T-helper 2 cell treated with Interferon-gamma antibody and Interleukin-4, amounts not matched to agents 5 μg/mL and 100 μg/mL, for 36 hours (primary cell): ENCODE measurements around the gene PC.

ENCODE experiments used
- DNase-seq: peaks from one replicate; pipeline ENCODE4 v3.0.0; 2021; ENCODE audit warnings: low spot score
- H3K27ac Mint-ChIP-seq: one replicate; pipeline ENCODE4 v1.8.0; 2021; ENCODE audit warnings: mild to moderate bottlenecking, mixed read lengths
- H3K27me3 Mint-ChIP-seq: one replicate; pipeline ENCODE4 v1.8.0; 2021; ENCODE audit warnings: low read depth, mixed read lengths
- H3K36me3 Mint-ChIP-seq: one replicate; pipeline ENCODE4 v1.8.0; 2021; ENCODE audit warnings: low read depth, mixed read lengths
- H3K4me1 Mint-ChIP-seq: one replicate; pipeline ENCODE4 v1.8.0; 2021; ENCODE audit warnings: low read depth, mixed read lengths
- H3K4me3 Mint-ChIP-seq: one replicate; pipeline ENCODE4 v1.8.0; 2022; ENCODE audit warnings: mild to moderate bottlenecking, moderate library complexity, mixed read lengths
- H3K9me3 Mint-ChIP-seq: one replicate; pipeline ENCODE4 v1.8.0; 2021; ENCODE audit warnings: mixed read lengths

The PC gene

GRCh38 chr11:66861774-66862558 lies 96.2 kb downstream of the PC start:
- no peak overlapping the region for H3K4me3 Mint-ChIP-seq
- H3K36me3 Mint-ChIP-seq, result no peaks in the 10 kb centered on the region
- H3K4me1 Mint-ChIP-seq, result no peaks in the 10 kb centered on the region
- H3K9me3 Mint-ChIP-seq, result no peaks in the 10 kb centered on the region
- no peak overlapping the region for H3K27ac Mint-ChIP-seq
- DNase-seq, result no peak
- no peaks in the 10 kb centered on the region for H3K27me3 Mint-ChIP-seq

GRCh38 chr11:66861038-66861773 lies 97.0 kb downstream of the PC start:
- Mint-ChIP-seq H3K36me3 (no peaks in the 10 kb centered on the region), H3K4me1 (no peaks in the 10 kb centered on the region), H3K27me3 (no peaks in the 10 kb centered on the region), H3K27ac (no peak overlapping the region), H3K4me3 (no peak overlapping the region), H3K9me3 (no peaks in the 10 kb centered on the region)
- no peak for DNase-seq

- H3K4me1 Mint-ChIP-seq, result peaks cover 3% of the 10 kb centered on the region
- no peaks in the 10 kb centered on the region for H3K36me3 Mint-ChIP-seq
- DNase-seq, result no peak
- no peak overlapping the region for H3K4me3 Mint-ChIP-seq
- no peaks in the 10 kb centered on the region for H3K9me3 Mint-ChIP-seq
- no peak overlapping the region for H3K27ac Mint-ChIP-seq
- H3K27me3 Mint-ChIP-seq, result no peaks in the 10 kb centered on the region
Observed at GRCh38 chr11:66860449-66860831, 97.7 kb downstream of the PC start.

GRCh38 chr11:66859686-66860448 lies 98.3 kb downstream of the PC start:
- DNase-seq, result no peak
- H3K27ac Mint-ChIP-seq, result no peak overlapping the region
- no peaks in the 10 kb centered on the region for H3K36me3 Mint-ChIP-seq
- no peaks in the 10 kb centered on the region for H3K9me3 Mint-ChIP-seq
- no peaks in the 10 kb centered on the region for H3K27me3 Mint-ChIP-seq
- peaks cover 3% of the 10 kb centered on the region for H3K4me1 Mint-ChIP-seq
- H3K4me3 Mint-ChIP-seq, result no peak overlapping the region

GRCh38 chr11:66858939-66859685 lies 99.1 kb downstream of the PC start:
- Mint-ChIP-seq H3K9me3 (no peaks in the 10 kb centered on the region), H3K4me3 (peak overlapping the region; percentile 21), H3K27me3 (no peaks in the 10 kb centered on the region), H3K27ac (peak overlapping the region; percentile 20), H3K4me1 (peaks cover 3% of the 10 kb centered on the region), H3K36me3 (no peaks in the 10 kb centered on the region)
- no peak for DNase-seq

- H3K4me1 Mint-ChIP-seq, result peaks cover 3% of the 10 kb centered on the region
- H3K4me3 Mint-ChIP-seq, result peak overlapping the region; percentile 79
- H3K36me3 Mint-ChIP-seq, result no peaks in the 10 kb centered on the region
- H3K9me3 Mint-ChIP-seq, result no peaks in the 10 kb centered on the region
- peak overlapping the region; percentile 57 for H3K27ac Mint-ChIP-seq
- no peak for DNase-seq
- no peaks in the 10 kb centered on the region for H3K27me3 Mint-ChIP-seq
Observed at GRCh38 chr11:66858186-66858938, 99.8 kb downstream of the PC start.

GRCh38 chr11:66857927-66858185 lies 100.3 kb downstream of the PC start:
- H3K4me3 Mint-ChIP-seq, result peak overlapping the region; percentile 79
- no peaks in the 10 kb centered on the region for H3K27me3 Mint-ChIP-seq
- H3K27ac Mint-ChIP-seq, result peak overlapping the region; percentile 57
- no peaks in the 10 kb centered on the region for H3K9me3 Mint-ChIP-seq
- no peaks in the 10 kb centered on the region for H3K36me3 Mint-ChIP-seq
- DNase-seq, result no peak
- peaks cover 3% of the 10 kb centered on the region for H3K4me1 Mint-ChIP-seq

GRCh38 chr11:66857234-66857926 lies 100.8 kb downstream of the PC start:
- no peaks in the 10 kb centered on the region for H3K27me3 Mint-ChIP-seq
- no peak for DNase-seq
- H3K9me3 Mint-ChIP-seq, result no peaks in the 10 kb centered on the region
- H3K4me1 Mint-ChIP-seq, result peaks cover 3% of the 10 kb centered on the region
- peak overlapping the region; percentile 82 for H3K27ac Mint-ChIP-seq
- H3K4me3 Mint-ChIP-seq, result peak overlapping the region; percentile 79
- no peaks in the 10 kb centered on the region for H3K36me3 Mint-ChIP-seq

GRCh38 chr11:66856496-66857233 lies 101.5 kb downstream of the PC start, which contains the start of gene LRFN4:
Gene LRFN4 (plus strand): TSS chr11:66857064. CDS start chr11:66857745, 681 bp downstream.
- H3K36me3 Mint-ChIP-seq, result no peaks in the 10 kb centered on the region
- H3K27me3 Mint-ChIP-seq, result no peaks in the 10 kb centered on the region
- H3K4me3 Mint-ChIP-seq, result peak within 1 kb of the TSS; percentile 92
- peak within 1 kb of the TSS; percentile 93 for H3K27ac Mint-ChIP-seq
- H3K9me3 Mint-ChIP-seq, result no peaks in the 10 kb centered on the region
- peaks cover 9% of the 10 kb centered on the region for H3K4me1 Mint-ChIP-seq
- DNase-seq, result no peak

- H3K9me3 Mint-ChIP-seq, result no peaks in the 10 kb centered on the region
- H3K4me3 Mint-ChIP-seq, result peak overlapping the region; percentile 92
- H3K4me1 Mint-ChIP-seq, result peaks cover 12% of the 10 kb centered on the region
- peak overlapping the region; percentile 93 for H3K27ac Mint-ChIP-seq
- DNase-seq, result peak; percentile 92
- H3K27me3 Mint-ChIP-seq, result no peaks in the 10 kb centered on the region
- H3K36me3 Mint-ChIP-seq, result no peaks in the 10 kb centered on the region
Observed at GRCh38 chr11:66855574-66856495, 102.3 kb downstream of the PC start.

- H3K9me3 Mint-ChIP-seq, result no peaks in the 10 kb centered on the region
- no peaks in the 10 kb centered on the region for H3K27me3 Mint-ChIP-seq
- peak overlapping the region; percentile 76 for H3K27ac Mint-ChIP-seq
- H3K4me1 Mint-ChIP-seq, result peaks cover 12% of the 10 kb centered on the region
- H3K36me3 Mint-ChIP-seq, result no peaks in the 10 kb centered on the region
- DNase-seq, result no peak
- H3K4me3 Mint-ChIP-seq, result peak overlapping the region; percentile 83
Observed at GRCh38 chr11:66854729-66855211, 103.4 kb downstream of the PC start.
